CD4-positive, alpha-beta T cell (primary cell): ENCODE measurements around the gene PPP1R1B. TPM values are rescaled to one million over a fixed set of nuclear protein-coding genes. Genes with fewer than 3 reads are reported as not detected.

Experiments
- ATAC-seq: fragments of 200-7000 bp; cut with Tn5 transposase; one replicate; pipeline ENCODE4 v1.10.0; 2022; ENCODE audit warnings: mild to moderate bottlenecking; ENCODE audit not compliant: poor library complexity
- CTCF ChIA-PET: fragments of 350-600 bp; sonication (Branson Sonifier 250); formaldehyde crosslinking; loops from one replicate; lab custom pipeline; 2021; ENCODE audit warnings: antibody characterized with exemption, inconsistent platforms; lab: Charles Lee
- POLR2A ChIA-PET: fragments of 350-600 bp; sonication (Branson Sonifier 250); formaldehyde crosslinking; loops from one replicate; lab custom pipeline; 2021; ENCODE audit warnings: antibody characterized with exemption, inconsistent platforms; lab: Charles Lee
- DNase-seq, 14 experiments: peaks; one replicate each; pipeline ENCODE4 v3.0.0-alpha.2; 2013 to 2020; ENCODE audit warnings: mixed read lengths in 2 of 14
- H3K27ac ChIP-seq, 2 donors: one replicate each; pipeline versions ENCODE4 v1.5.1 to v1.7.0; 2013; ENCODE audit warnings: low read length in 2 of 2, low read depth in 1 of 2, mild to moderate bottlenecking in 1 of 2
- H3K27me3 ChIP-seq, 2 experiments: 1 replicate in 1 of 2; 2 replicates in 1 of 2; pipeline versions ENCODE4 v1.6.1 to v1.7.0; 2013; ENCODE audit warnings: low read length in 2 of 2, control low read depth in 1 of 2, mild to moderate bottlenecking in 1 of 2, moderate library complexity in 1 of 2; ENCODE audit not compliant: insufficient read depth in 2 of 2, control insufficient read depth in 1 of 2
- H3K36me3 ChIP-seq: one replicate; pipeline ENCODE4 v1.6.1; 2013; ENCODE audit warnings: low read length, control low read depth; ENCODE audit not compliant: insufficient read depth
- H3K4me1 ChIP-seq: one replicate; pipeline ENCODE4 v1.6.1; 2013; ENCODE audit warnings: low read length, control low read depth; ENCODE audit not compliant: insufficient read depth
- H3K4me3 ChIP-seq: one replicate; pipeline ENCODE4 v1.5.1; 2013; ENCODE audit warnings: mild to moderate bottlenecking, low read length, moderate library complexity
- H3K9me3 ChIP-seq, 2 experiments: 1 replicate in 1 of 2; 2 replicates in 1 of 2; pipeline versions ENCODE4 v1.6.1 to v1.7.0; 2013; ENCODE audit warnings: low read length in 2 of 2, mild to moderate bottlenecking in 2 of 2, control low read depth in 1 of 2, moderate library complexity in 1 of 2; ENCODE audit not compliant: control insufficient read depth in 1 of 2, insufficient read depth in 1 of 2
- H3K27ac Mint-ChIP-seq: one replicate; pipeline ENCODE4 v1.8.0; 2020; ENCODE audit warnings: mixed read lengths
- H3K27me3 Mint-ChIP-seq: one replicate; pipeline ENCODE4 v1.8.0; 2021; ENCODE audit warnings: mixed read lengths
- H3K36me3 Mint-ChIP-seq: one replicate; pipeline ENCODE4 v1.8.0; 2021; ENCODE audit warnings: low read depth, mixed read lengths
- H3K4me1 Mint-ChIP-seq: one replicate; pipeline ENCODE4 v1.8.0; 2021; ENCODE audit warnings: low read depth, mixed read lengths
- H3K4me3 Mint-ChIP-seq: one replicate; pipeline ENCODE4 v1.8.0; 2020; ENCODE audit warnings: mild to moderate bottlenecking, mixed read lengths
- H3K9me3 Mint-ChIP-seq: one replicate; pipeline ENCODE4 v1.8.0; 2020; ENCODE audit warnings: mixed read lengths
- CTCF ChIP-seq: fragments of 200-600 bp; IDR thresholded peaks from one replicate; pipeline ENCODE4 v1.8.0; 2022; ENCODE audit warnings: antibody characterized with exemption, mild to moderate bottlenecking
- intact Hi-C, 2 experiments: fragments of 100-400 bp; cut with DNase I in 1 of 2; cut with micrococcal nuclease in 1 of 2; formaldehyde crosslinking; loops; one replicate each; pipeline versions ENCODE4 v1.15.1 to v1.9.0; 2023 to 2025; cut with DNase I, micrococcal nuclease
- total RNA-seq, 174 experiments: library from RNA in 2 of 174; stranded (reverse) in 2 of 174; gene quantifications; one replicate each; pipeline ENCODE4 v1.2.3 and lab custom pipeline; 2021 to 2026

The PPP1R1B gene
- total RNA-seq, 2 experiments from 2014 or later: 0.25 TPM; not detected in 1

GRCh38 chr17:39660397-39661385 lies 33.9 kb downstream of the PPP1R1B start:
- Mint-ChIP-seq H3K4me1 (peaks cover 29% of the 10 kb centered on the region), H3K27ac (peak overlapping the region; percentile 88)

GRCh38 chr17:39661744-39662541 lies 35.2 kb downstream of the PPP1R1B start:
- no peak for TF ChIP-seq CTCF
- ATAC-seq (no peak), DNase-seq (no peak)
- Histone ChIP-seq H3K27ac (no peak overlapping the region), H3K4me3 (no peak overlapping the region), H3K9me3 (no peaks in the 10 kb centered on the region), H3K4me1 (peaks cover 28% of the 10 kb centered on the region), H3K27me3 (peaks cover 0 to 11% of the 10 kb centered on the region in 2 experiments), H3K36me3 (peaks cover 52% of the 10 kb centered on the region)
- Mint-ChIP-seq H3K27me3 (peaks cover 16% of the 10 kb centered on the region), H3K36me3 (peaks cover 60% of the 10 kb centered on the region), H3K27ac (no peak overlapping the region), H3K9me3 (no peaks in the 10 kb centered on the region), H3K4me1 (peaks cover 28% of the 10 kb centered on the region), H3K4me3 (no peak overlapping the region)
- CTCF ChIA-PET: no interaction called here
- intact Hi-C loops: no loop called here
- POLR2A ChIA-PET: no interaction called here

More at GRCh38 chr17:39660397-39661385, 33.9 kb downstream of the PPP1R1B start:
- TF ChIP-seq CTCF: no peak
- Histone ChIP-seq H3K36me3 (peaks cover 60% of the 10 kb centered on the region), H3K9me3 (no peaks in the 10 kb centered on the region), H3K4me1 (peaks cover 24% of the 10 kb centered on the region), H3K27me3 (peaks cover 0 to under 1% of the 10 kb centered on the region in 2 experiments), H3K4me3 (no peak overlapping the region), H3K27ac (no peak overlapping the region)
- intact Hi-C loops: no loop called here
- Mint-ChIP-seq H3K27me3 (peaks cover 7% of the 10 kb centered on the region), H3K36me3 (peaks cover 61% of the 10 kb centered on the region), H3K4me3 (no peak overlapping the region), H3K9me3 (no peaks in the 10 kb centered on the region)
- ChIA-PET POLR2A (interaction anchor here (1.2 to 1.4 kb wide), 3 partner anchors 8 to 266 kb away, joined by 3 to 9 read pairs (median 4); partner anchors contain the start of genes LRRC3C, ORMDL3, PNMT and STARD3), CTCF (no interaction called here)
- no peak for ATAC-seq
- DNase-seq: no peak

- H3K4me1 ChIP-seq: peaks cover 36% of the 10 kb centered on the region
- H3K27ac Mint-ChIP-seq: no peak overlapping the region
- no peak overlapping the region for H3K4me3 ChIP-seq
- H3K27ac ChIP-seq: no peak overlapping the region
- no peak for TF ChIP-seq CTCF
- H3K27me3 Mint-ChIP-seq: peaks cover 17% of the 10 kb centered on the region
- ATAC-seq (no peak), DNase-seq (no peak)
- no peak overlapping the region for H3K4me3 Mint-ChIP-seq
- POLR2A ChIA-PET: no interaction called here
- no peaks in the 10 kb centered on the region for H3K9me3 ChIP-seq
- peaks cover 0 to 16% of the 10 kb centered on the region in 2 experiments for H3K27me3 ChIP-seq
- no peaks in the 10 kb centered on the region for H3K9me3 Mint-ChIP-seq
- CTCF ChIA-PET: no interaction called here
- H3K36me3 Mint-ChIP-seq: peaks cover 58% of the 10 kb centered on the region
- peaks cover 46% of the 10 kb centered on the region for H3K36me3 ChIP-seq
- peaks cover 27% of the 10 kb centered on the region for H3K4me1 Mint-ChIP-seq
- intact Hi-C loops: no loop called here
Measured at GRCh38 chr17:39662551-39663339, 36.0 kb downstream of the PPP1R1B start.
